SK-N-SH (cell line): ENCODE data around the gene EPHA6. TPM values are rescaled to one million over a fixed set of nuclear protein-coding genes. Genes with fewer than 3 reads are reported as not detected.

ENCODE experiments used
- CTCF ChIA-PET: fragments of 300-600, 350-600 bp; formaldehyde crosslinking; extraction: SDS; loops from one replicate; lab custom pipeline; 2021; lab: Yijun Ruan, JAX
- POLR2A ChIA-PET: fragments of 350-600 bp; sonication (Branson Sonifier 250); formaldehyde crosslinking; extraction: SDS; loops from one replicate; lab custom pipeline; 2020; ENCODE audit warnings: antibody characterized with exemption, inconsistent platforms; lab: Yijun Ruan, JAX
- DNase-seq: peaks from one replicate; pipeline ENCODE4 v3.0.0; 2012
- H2AFZ ChIP-seq: fragments of 200-600 bp; sonication (generic); 2 replicates; pipeline ENCODE4 v1.8.1; 2016; ENCODE audit warnings: antibody characterized with exemption, mild to moderate bottlenecking, low read depth
- H3F3A ChIP-seq: fragments of 200-600 bp; sonication (generic); replicated peaks from 2 replicates; pipeline ENCODE3; 2016; ENCODE audit warnings: antibody characterized with exemption, mild to moderate bottlenecking; ENCODE audit not compliant: insufficient read depth
- H3K27ac ChIP-seq, 2 experiments: fragments of 200-500 bp in 1 of 2; fragments of 200-600 bp in 1 of 2; sonication (Bioruptor generic) in 1 of 2; sonication (generic), shearing (Covaris generic) in 1 of 2; 2 replicates each; pipeline versions ENCODE4 v1.5.1 to v1.6.1; 2014 to 2016; ENCODE audit warnings: low read depth in 2 of 2, inconsistent platforms in 1 of 2, low read length in 1 of 2, mild to moderate bottlenecking in 1 of 2, mixed read lengths in 1 of 2
- H3K27me3 ChIP-seq: fragments of 200-600 bp; sonication (generic), shearing (Covaris generic); 2 replicates; pipeline ENCODE4 v1.6.1; 2016; ENCODE audit warnings: mixed run types; ENCODE audit not compliant: insufficient read depth
- H3K36me3 ChIP-seq, 2 experiments: fragments of 200-500 bp in 1 of 2; fragments of 200-600 bp in 1 of 2; sonication (Bioruptor generic) in 1 of 2; sonication (generic) in 1 of 2; replicated peaks in 1 of 2; 2 replicates each; pipeline versions ENCODE3 to v1.5.1; 2014 to 2016; ENCODE audit warnings: low read length in 1 of 2, mild to moderate bottlenecking in 1 of 2; ENCODE audit not compliant: insufficient read depth in 2 of 2, control insufficient read depth in 1 of 2
- H3K4me1 ChIP-seq, 2 experiments: fragments of 200-500 bp in 1 of 2; fragments of 200-600 bp in 1 of 2; sonication (Bioruptor generic) in 1 of 2; sonication (generic), shearing (Covaris generic) in 1 of 2; 2 replicates each; pipeline versions ENCODE4 v1.5.1 to v1.6.1; 2014 to 2016; ENCODE audit warnings: low read depth in 1 of 2, low read length in 1 of 2, mixed run types in 1 of 2; ENCODE audit not compliant: insufficient read depth in 2 of 2, control insufficient read depth in 1 of 2
- H3K4me2 ChIP-seq: fragments of 200-600 bp; sonication (generic), shearing (Covaris generic); 2 replicates; pipeline ENCODE4 v1.6.1; 2017; ENCODE audit warnings: mixed run types
- H3K4me3 ChIP-seq, 2 experiments: fragments of 200-500 bp in 1 of 2; fragments of 200-600 bp in 1 of 2; sonication (Bioruptor generic) in 1 of 2; sonication (generic), shearing (Covaris generic) in 1 of 2; 2 replicates each; pipeline versions ENCODE4 v1.5.1 to v1.8.1; 2014 to 2016; ENCODE audit warnings: low read depth in 2 of 2, inconsistent platforms in 1 of 2, low read length in 1 of 2, mild to moderate bottlenecking in 1 of 2, mixed read lengths in 1 of 2, moderate library complexity in 1 of 2
- H3K79me2 ChIP-seq: fragments of 200-600 bp; sonication (generic); 2 replicates; pipeline ENCODE4 v1.8.1; 2017; ENCODE audit warnings: mild to moderate bottlenecking; ENCODE audit not compliant: insufficient read depth
- H3K9ac ChIP-seq: fragments of 200-600 bp; sonication (generic); 2 replicates; pipeline ENCODE4 v1.6.1; 2017; ENCODE audit warnings: mixed run types
- H3K9me2 ChIP-seq: fragments of 200-600 bp; sonication (generic); 2 replicates; pipeline ENCODE4 v1.6.1; 2017; ENCODE audit warnings: mixed run types
- H3K9me3 ChIP-seq: fragments of 200-600 bp; sonication (generic); 2 replicates; pipeline ENCODE4 v1.6.1; 2017; ENCODE audit warnings: mixed run types, mild to moderate bottlenecking, moderate library complexity
- H4K20me1 ChIP-seq: fragments of 200-600 bp; sonication (generic); 2 replicates; pipeline ENCODE4 v1.6.1; 2017; ENCODE audit warnings: mild to moderate bottlenecking, mixed run types; ENCODE audit not compliant: insufficient read depth
- EP300 ChIP-seq, 2 experiments: IDR thresholded peaks; 2 replicates each; pipeline versions ENCODE4 v1.4.0 to v1.6.1; 2012; ENCODE audit warnings: borderline replicate concordance in 1 of 2, low read depth in 1 of 2, low read length in 1 of 2
- EZH2phosphoT487 ChIP-seq: fragments of 200-600 bp; sonication (generic); IDR thresholded peaks from 2 replicates; pipeline ENCODE4 v1.6.1; 2017; ENCODE audit warnings: low read depth, mixed run types, mild to moderate bottlenecking, antibody characterized with exemption, moderate library complexity, borderline replicate concordance
- FOSL2 ChIP-seq: IDR thresholded peaks from 2 replicates; pipeline ENCODE4 v1.4.0; 2012; ENCODE audit warnings: low read depth, mild to moderate bottlenecking, moderate library complexity, borderline replicate concordance
- GABPA ChIP-seq: IDR thresholded peaks from 2 replicates; pipeline ENCODE4 v1.4.0; 2012; ENCODE audit warnings: low read depth, mild to moderate bottlenecking
- GATA2 ChIP-seq: sonication (generic); formaldehyde crosslinking; IDR thresholded peaks from 2 replicates; pipeline ENCODE4 v1.5.0; 2020; ENCODE audit warnings: mild to moderate bottlenecking, missing genetic modification reagents
- NRF1 ChIP-seq: IDR thresholded peaks from 2 replicates; pipeline ENCODE4 v1.6.1; 2012; ENCODE audit warnings: low read depth, mild to moderate bottlenecking, low read length
- POLR2AphosphoS5 ChIP-seq: IDR thresholded peaks from 2 replicates; pipeline ENCODE4 v1.6.1; 2012; ENCODE audit warnings: low read depth, low read length
- RAD21 ChIP-seq: IDR thresholded peaks from 2 replicates; pipeline ENCODE4 v1.6.1; 2012; ENCODE audit warnings: mild to moderate bottlenecking, low read length
- RXRA ChIP-seq: IDR thresholded peaks from 2 replicates; pipeline ENCODE4 v1.4.0; 2012; ENCODE audit warnings: low read depth, mild to moderate bottlenecking, borderline replicate concordance
- SMC3 ChIP-seq: IDR thresholded peaks from 2 replicates; pipeline ENCODE4 v1.6.1; 2012; ENCODE audit warnings: low read depth, low read length, improper control_type of control experiment
- TAF1 ChIP-seq: IDR thresholded peaks from 2 replicates; pipeline ENCODE4 v1.6.1; 2012; ENCODE audit warnings: low read depth, mild to moderate bottlenecking, low read length, moderate library complexity, borderline replicate concordance
- TEAD4 ChIP-seq: IDR thresholded peaks from 2 replicates; pipeline ENCODE4 v1.4.0; 2012; ENCODE audit warnings: mild to moderate bottlenecking, borderline replicate concordance; ENCODE audit not compliant: insufficient read depth
- YY1 ChIP-seq: IDR thresholded peaks from 2 replicates; pipeline ENCODE4 v1.4.0; 2012; ENCODE audit warnings: low read depth, mild to moderate bottlenecking
- ZBTB33 ChIP-seq: IDR thresholded peaks from 2 replicates; pipeline ENCODE4 v1.4.0; 2012; ENCODE audit warnings: low read depth, borderline replicate concordance
- WGBS: methylation state at CpG from one replicate; pipeline ENCODE4 v1.1.6; 2017; ENCODE audit warnings: low lambda C conversion rate; 5-methylcytosine and 5-hydroxymethylcytosine counted together
- polyA plus RNA-seq, 3 experiments: library from polyadenylated mRNA; depleted of rRNA; stranded (reverse); fragments of >200 nt; gene quantifications; 2 replicates each; pipeline ENCODE4 v1.2.3, GENCODE V29; 2012
- TF ChIP-seq, protein P1 (sequence below): IDR thresholded peaks from 2 replicates; pipeline ENCODE4 v1.4.0; 2012; ENCODE audit warnings: low read depth, borderline replicate concordance
- TF ChIP-seq, protein P2 (sequence below): IDR thresholded peaks from 2 replicates; pipeline ENCODE4 v1.4.0; 2012; ENCODE audit warnings: low read depth

Gene EPHA6
- polyA plus RNA-seq, 1 of the 3 experiments (the other 2 are of a cell fraction), result not detected

GRCh38 chr3:97384583-97384982, 570.2 kb downstream of the EPHA6 start:
- Histone ChIP-seq H3K36me3 (no peaks in the 10 kb centered on the region), H4K20me1 (no peaks in the 10 kb centered on the region), H3K27ac (no peak overlapping the region), H3K27me3 (no peaks in the 10 kb centered on the region), H3K79me2 (no peaks in the 10 kb centered on the region), H2AFZ (no peak overlapping the region), H3K4me2 (no peak overlapping the region), H3K9me3 (no peaks in the 10 kb centered on the region), H3K9ac (no peak overlapping the region), H3K9me2 (no peaks in the 10 kb centered on the region), H3F3A (no peaks in the 10 kb centered on the region), H3K4me3 (no peak overlapping the region), H3K4me1 (no peaks in the 10 kb centered on the region)
- DNase-seq, result no peak
- POLR2A ChIA-PET, result no interaction called here
- CTCF ChIA-PET, result interaction anchor here (1.2 kb wide), 1 partner anchor 12 kb away, joined by 3 read pairs; no protein-coding TSS in a partner anchor
- TF ChIP-seq YY1, result no peak
- TF ChIP-seq RXRA, result no peak
- TF ChIP-seq FOSL2, result no peak
- no peak for TF ChIP-seq TEAD4
- TF ChIP-seq SMC3, result no peak
- TF ChIP-seq RAD21, result no peak
- no peak for TF ChIP-seq EZH2phosphoT487

- no peak overlapping the region for H3K27ac ChIP-seq
- ChIA-PET POLR2A (no interaction called here), CTCF (no interaction called here)
- H4K20me1 ChIP-seq, result no peaks in the 10 kb centered on the region
- no peak overlapping the region for H2AFZ ChIP-seq
- no peak for DNase-seq
- H3K36me3 ChIP-seq, result no peaks in the 10 kb centered on the region
- TF ChIP-seq TAF1 (no peak), FOSL2 (no peak)
- no peaks in the 10 kb centered on the region for H3K9me3 ChIP-seq
- 4% methylated on average over 1 of the region's 1 CpG for WGBS
- H3K9me2 ChIP-seq, result no peaks in the 10 kb centered on the region
- no peaks in the 10 kb centered on the region for H3F3A ChIP-seq
- no peaks in the 10 kb centered on the region for H3K4me1 ChIP-seq
- H3K4me3 ChIP-seq, result no peak overlapping the region
- no peak overlapping the region for H3K4me2 ChIP-seq
- no peaks in the 10 kb centered on the region for H3K79me2 ChIP-seq
- no peak overlapping the region for H3K9ac ChIP-seq
- H3K27me3 ChIP-seq, result no peaks in the 10 kb centered on the region
Observed at GRCh38 chr3:97388774-97389173, 574.4 kb downstream of the EPHA6 start.

DNA sequence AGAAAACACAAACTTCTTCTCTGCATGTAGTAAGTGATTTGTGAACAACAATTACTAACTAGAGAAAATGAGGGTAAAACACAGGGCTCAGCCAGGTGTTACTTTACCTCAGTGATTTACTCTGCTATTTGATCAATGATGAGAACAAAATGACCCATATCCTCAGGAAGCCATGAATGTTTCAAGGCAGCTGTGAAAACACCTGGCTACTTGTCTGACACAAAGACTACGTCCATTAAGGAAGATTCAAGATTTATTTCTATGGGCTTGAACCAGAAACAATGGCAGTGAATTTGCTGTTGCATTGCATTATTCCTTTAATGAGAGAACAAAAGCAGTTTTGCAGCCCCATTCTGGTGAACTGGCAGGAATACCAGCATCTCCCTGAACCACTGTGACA, 575.5 kb downstream of the EPHA6 start:
- POLR2A ChIA-PET, result no interaction called here

More for the DNA sequence above, 575.5 kb downstream of the EPHA6 start:
- no peaks in the 10 kb centered on the region for H3K36me3 ChIP-seq
- no peaks in the 10 kb centered on the region for H3K4me1 ChIP-seq
- no peaks in the 10 kb centered on the region for H3F3A ChIP-seq
- TF ChIP-seq POLR2AphosphoS5 (no peak), GABPA (no peak), EP300 (IDR thresholded peaks at IDR 0.05; ENCODE audit: borderline replicate concordance in 1 of 2, low read depth in 1 of 2, low read length in 1 of 2) (no peak), ZBTB33 (no peak), GATA2 (CRISPR knock-in tag) (no peak), NRF1 (no peak), TEAD4 (no peak)
- TF ChIP-seq, protein P1, sequence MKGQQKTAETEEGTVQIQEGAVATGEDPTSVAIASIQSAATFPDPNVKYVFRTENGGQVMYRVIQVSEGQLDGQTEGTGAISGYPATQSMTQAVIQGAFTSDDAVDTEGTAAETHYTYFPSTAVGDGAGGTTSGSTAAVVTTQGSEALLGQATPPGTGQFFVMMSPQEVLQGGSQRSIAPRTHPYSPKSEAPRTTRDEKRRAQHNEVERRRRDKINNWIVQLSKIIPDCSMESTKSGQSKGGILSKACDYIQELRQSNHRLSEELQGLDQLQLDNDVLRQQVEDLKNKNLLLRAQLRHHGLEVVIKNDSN, result no peak
- TF ChIP-seq, protein P2, sequence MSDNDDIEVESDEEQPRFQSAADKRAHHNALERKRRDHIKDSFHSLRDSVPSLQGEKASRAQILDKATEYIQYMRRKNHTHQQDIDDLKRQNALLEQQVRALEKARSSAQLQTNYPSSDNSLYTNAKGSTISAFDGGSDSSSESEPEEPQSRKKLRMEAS, result no peak
- no peak overlapping the region for H3K4me2 ChIP-seq
- no peaks in the 10 kb centered on the region for H3K9me2 ChIP-seq
- no peak overlapping the region for H2AFZ ChIP-seq
- CTCF ChIA-PET, result no interaction called here
- WGBS, result 33% methylated on average over 1 of the region's 1 CpG
- H3K27ac ChIP-seq, result no peak overlapping the region
- no peak overlapping the region for H3K9ac ChIP-seq
- no peak overlapping the region for H3K4me3 ChIP-seq
- no peaks in the 10 kb centered on the region for H3K27me3 ChIP-seq
- no peaks in the 10 kb centered on the region for H3K9me3 ChIP-seq
- H3K79me2 ChIP-seq, result no peaks in the 10 kb centered on the region
- DNase-seq, result no peak
- no peaks in the 10 kb centered on the region for H4K20me1 ChIP-seq
